SK-N-MC (cell line): ENCODE data around the gene OGFR.

Source experiments
- EZH2 ChIP-seq: fragments of 200-600 bp; sonication (generic); IDR thresholded peaks from one replicate; pipeline ENCODE4 v1.6.1; 2017; ENCODE audit warnings: antibody characterized with exemption
- FOXP2 ChIP-seq: optimal IDR thresholded peaks from 2 replicates; pipeline ENCODE3; 2011; ENCODE audit warnings: mild to moderate bottlenecking, moderate library complexity; ENCODE audit not compliant: insufficient read depth; ENCODE audit errors: extremely low read length, control extremely low read depth
- POLR2AphosphoS5 ChIP-seq: IDR thresholded peaks from 2 replicates; pipeline ENCODE4 v1.6.1; 2012; ENCODE audit warnings: mild to moderate bottlenecking, low read depth, low read length, borderline replicate concordance

DNA sequence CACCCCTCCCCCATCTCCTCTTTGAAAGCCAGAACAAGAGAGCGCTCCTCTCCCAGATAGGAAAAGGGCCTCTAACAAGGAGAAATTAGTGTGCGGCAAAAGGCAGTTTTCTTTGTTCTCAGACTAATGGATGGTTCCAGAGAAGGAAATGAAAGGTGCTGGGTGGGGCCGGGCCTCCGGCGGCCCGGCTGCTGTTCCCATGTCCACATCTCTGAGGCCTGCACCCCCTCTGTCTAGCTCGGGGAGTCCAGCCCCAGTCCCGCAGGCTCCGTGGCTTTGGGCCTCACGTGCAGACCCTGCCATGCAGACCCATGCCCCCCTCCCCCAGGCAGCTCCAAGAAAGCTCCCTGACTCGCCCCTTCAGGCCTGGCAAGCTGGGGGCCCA lies 44.2 kb upstream of the OGFR start:
- no peak for TF ChIP-seq POLR2AphosphoS5
- no peak for TF ChIP-seq EZH2
- no peak for TF ChIP-seq FOXP2
